HepG2 (cell line): Measurements from ENCODE around the gene RAB6A. TPM values are rescaled to one million over a fixed set of nuclear protein-coding genes. Genes with fewer than 3 reads are reported as not detected.

Experiments
- ATAC-seq: fragments of 200-7000 bp; cut with Tn5 transposase; 3 replicates; pipeline ENCODE4 v1.9.1; 2020; ENCODE audit warnings: mild to moderate bottlenecking, moderate library complexity
- BruUV-seq: library from RNA; stranded (reverse); fragments of 400-500 nt; replicated peaks from 2 replicates; lab custom pipeline; 2021; lab: Mats Ljungman, UMichigan
- CTCF ChIA-PET: fragments of 300-600 bp; formaldehyde crosslinking; extraction: SDS; loops from one replicate; lab custom pipeline; 2021; ENCODE audit warnings: low total read pairs, inconsistent platforms, low intra/inter-chr PET ratio; lab: Yijun Ruan, JAX
- POLR2A ChIA-PET: fragments of 350-600 bp; sonication (Branson Sonifier 250); formaldehyde crosslinking; loops from one replicate; lab custom pipeline; 2020; ENCODE audit warnings: antibody characterized with exemption, inconsistent platforms; lab: Yijun Ruan, JAX
- DNase-seq: peaks from one replicate; pipeline ENCODE4 v3.0.0-alpha.2; 2015; ENCODE audit warnings: low spot score
- FAIRE-seq: peaks from 3 replicates; lab custom pipeline; 2011; peaks lifted over from hg19 to GRCh38; lab: Jason Lieb, UNC
- H2AFZ ChIP-seq: one replicate; pipeline ENCODE4 v1.6.1; 2011; ENCODE audit warnings: low read length, inconsistent platforms
- H3K27ac ChIP-seq: fragments of 300-600 bp; 3 replicates; pipeline ENCODE4 v1.8.0; 2011; ENCODE audit warnings: mixed run types, mild to moderate bottlenecking, mixed read lengths, low read length, inconsistent platforms; ENCODE audit not compliant: insufficient read depth; ENCODE audit errors: extremely low read length
- H3K27me3 ChIP-seq, 2 experiments: fragments of 200-600 bp in 1 of 2; 2 replicates in 1 of 2; 3 replicates in 1 of 2; pipeline versions ENCODE4 v1.6.0 to v1.8.0; 2011; ENCODE audit warnings: low read length in 2 of 2, mild to moderate bottlenecking in 2 of 2, moderate library complexity in 2 of 2, inconsistent platforms in 1 of 2; ENCODE audit not compliant: insufficient read depth in 2 of 2, control insufficient read depth in 1 of 2
- H3K36me3 ChIP-seq, 2 experiments: fragments of 200-600 bp in 1 of 2; replicated peaks in 1 of 2; 2 replicates in 1 of 2; 3 replicates in 1 of 2; pipeline versions ENCODE4 v1.5.1 to v1.8.0; 2011; ENCODE audit warnings: low read length in 2 of 2, inconsistent platforms in 1 of 2; ENCODE audit not compliant: insufficient read depth in 2 of 2, control insufficient read depth in 1 of 2
- H3K4me1 ChIP-seq: 2 replicates; pipeline ENCODE4 v1.5.1; 2012; ENCODE audit warnings: low read length, inconsistent platforms; ENCODE audit not compliant: insufficient read depth
- H3K4me2 ChIP-seq: 2 replicates; pipeline ENCODE4 v1.6.0; 2011; ENCODE audit warnings: low read depth, low read length, inconsistent platforms
- H3K4me3 ChIP-seq, 3 experiments: fragments of 200-600 bp in 1 of 3; sonication (generic), shearing (Covaris generic) in 1 of 3; replicated peaks in 1 of 3; 2 replicates each; pipeline ENCODE4 v1.5.1; 2011 to 2016; ENCODE audit warnings: low read length in 3 of 3, inconsistent platforms in 2 of 3, low read depth in 2 of 3, mild to moderate bottlenecking in 2 of 3, control low read depth in 1 of 3, mixed read lengths in 1 of 3; ENCODE audit not compliant: insufficient read depth in 1 of 3
- H3K79me2 ChIP-seq: one replicate; pipeline ENCODE4 v1.6.1; 2011; ENCODE audit warnings: low read length, inconsistent platforms; ENCODE audit not compliant: insufficient read depth
- H3K9ac ChIP-seq: 2 replicates; pipeline ENCODE4 v1.6.0; 2011; ENCODE audit warnings: mild to moderate bottlenecking, low read depth, low read length, inconsistent platforms; ENCODE audit not compliant: insufficient read depth
- H3K9me3 ChIP-seq: 2 replicates; pipeline ENCODE4 v1.5.1; 2012; ENCODE audit warnings: mild to moderate bottlenecking, low read length
- H4K20me1 ChIP-seq: 2 replicates; pipeline ENCODE4 v1.6.0; 2011; ENCODE audit warnings: inconsistent platforms, mild to moderate bottlenecking, low read length, moderate library complexity; ENCODE audit not compliant: insufficient read depth
- BORCS8-MEF2B ChIP-seq: sonication (generic); formaldehyde crosslinking; IDR thresholded peaks from 2 replicates; pipeline ENCODE4 v1.8.0; 2022; ENCODE audit warnings: mild to moderate bottlenecking, missing genetic modification reagents
- CEBPB ChIP-seq: IDR thresholded peaks from 2 replicates; pipeline ENCODE4 v1.6.1; 2011; ENCODE audit warnings: low read depth, low read length, improper control_type of control experiment, borderline replicate concordance
- FOSL1 ChIP-seq: sonication (generic); formaldehyde crosslinking; IDR thresholded peaks from 2 replicates; pipeline ENCODE4 v1.9.0; 2021; ENCODE audit warnings: missing genetic modification reagents, borderline replicate concordance
- FOXC1 ChIP-seq: sonication (generic); formaldehyde crosslinking; IDR thresholded peaks from 2 replicates; pipeline ENCODE4 v1.8.0; 2022; ENCODE audit warnings: mild to moderate bottlenecking, missing genetic modification reagents, borderline replicate concordance
- HNRNPL ChIP-seq: fragments of 200-400 bp; formaldehyde crosslinking; IDR thresholded peaks from 2 replicates; pipeline ENCODE4 v1.6.1; 2017; ENCODE audit warnings: mild to moderate bottlenecking, low read depth, low read length
- KDM5B ChIP-seq: sonication (generic); formaldehyde crosslinking; IDR thresholded peaks from 2 replicates; pipeline ENCODE4 v1.4.0; 2020; ENCODE audit warnings: missing genetic modification reagents, mild to moderate bottlenecking, borderline replicate concordance
- NCOA2 ChIP-seq: sonication (generic); formaldehyde crosslinking; IDR thresholded peaks from 2 replicates; pipeline ENCODE4 v1.8.0; 2022; ENCODE audit warnings: inconsistent platforms
- NFKB2 ChIP-seq: sonication (generic); formaldehyde crosslinking; IDR thresholded peaks from 2 replicates; pipeline ENCODE4 v1.4.0; 2020; ENCODE audit warnings: missing genetic modification reagents, borderline replicate concordance
- PAWR ChIP-seq: sonication (generic); formaldehyde crosslinking; IDR thresholded peaks from 2 replicates; pipeline ENCODE4 v1.4.0; 2020; ENCODE audit warnings: missing genetic modification reagents, mild to moderate bottlenecking, borderline replicate concordance
- PRDM4 ChIP-seq: sonication (generic); formaldehyde crosslinking; IDR thresholded peaks from 2 replicates; pipeline ENCODE4 v1.9.0; 2021; ENCODE audit warnings: missing genetic modification reagents, borderline replicate concordance
- RARA ChIP-seq: IDR thresholded peaks from 2 replicates; pipeline ENCODE4 v1.6.1; 2016; ENCODE audit warnings: missing genetic modification reagents, missing compliant biosample characterization
- TERF1 ChIP-seq: sonication (generic); formaldehyde crosslinking; IDR thresholded peaks from 2 replicates; pipeline ENCODE4 v1.8.0; 2022; ENCODE audit warnings: mild to moderate bottlenecking, missing genetic modification reagents, moderate library complexity
- USF2 ChIP-seq, 2 experiments: sonication (generic) in 1 of 2; formaldehyde crosslinking in 1 of 2; IDR thresholded peaks; 2 replicates each; pipeline versions ENCODE4 v1.5.1 to v1.6.1; 2011 to 2020; ENCODE audit warnings: borderline replicate concordance in 1 of 2, low read depth in 1 of 2, low read length in 1 of 2, mild to moderate bottlenecking in 1 of 2, missing genetic modification reagents in 1 of 2, moderate library complexity in 1 of 2
- ZBTB7A ChIP-seq: sonication (generic); formaldehyde crosslinking; IDR thresholded peaks from 2 replicates; pipeline ENCODE4 v1.8.0; 2022; ENCODE audit warnings: mild to moderate bottlenecking, missing genetic modification reagents
- ZFP36L2 ChIP-seq: sonication (generic); formaldehyde crosslinking; IDR thresholded peaks from 2 replicates; pipeline ENCODE4 v1.4.0; 2020; ENCODE audit warnings: missing genetic modification reagents
- ZKSCAN1 ChIP-seq: fragments of 150-350 bp; IDR thresholded peaks from 2 replicates; pipeline ENCODE4 v1.6.1; 2014; ENCODE audit warnings: low read length
- ZNF704 ChIP-seq: sonication (generic); formaldehyde crosslinking; IDR thresholded peaks from 2 replicates; pipeline ENCODE4 v1.8.1; 2023; ENCODE audit warnings: mild to moderate bottlenecking, inconsistent platforms, moderate library complexity, missing genetic modification reagents, borderline replicate concordance
- WGBS: methylation state at CpG from one replicate; pipeline ENCODE4 v1.1.6; 2017; ENCODE audit warnings: low lambda C conversion rate; 5-methylcytosine and 5-hydroxymethylcytosine counted together
- in situ Hi-C: cut with HindIII; loops from 2 replicates; pipeline ENCODE4 v1.10.0; 2017; ENCODE audit warnings: low pct_unique_long_range_greater_than_20kb; ENCODE audit not compliant: extremely low pct_ligation_motif_present
- intact Hi-C: fragments of 100-400 bp; cut with micrococcal nuclease; formaldehyde crosslinking; loops from one replicate; pipeline ENCODE4 v1.10.0; 2022; ENCODE audit not compliant: unreplicated experiment
- polyA plus RNA-seq, 8 experiments: library from polyadenylated mRNA; depleted of rRNA in 3 of 8; stranded (reverse) in 7 of 8; unstranded in 1 of 8; fragments of >200 nt; fragmentation: Illumina TruSeq in 4 of 8; extraction: Trizol in 4 of 8; gene quantifications; 2 replicates each; pipeline versions ENCODE4 v1.2.1 to v1.2.3, GENCODE V29; 2011 to 2016; ENCODE audit warnings: low read depth in 4 of 8, missing spikeins in 1 of 8, mixed read lengths in 1 of 8; ENCODE audit not compliant: insufficient read depth in 1 of 8
- total RNA-seq, 5 experiments: library from RNA; depleted of rRNA; stranded (reverse); fragments of >200 nt; fragmentation: Illumina TruSeq; extraction: Trizol; gene quantifications; 2 replicates each; pipeline ENCODE4 v1.2.3, GENCODE V29; 2016; ENCODE audit warnings: low read depth in 1 of 5

Gene RAB6A
- total and polyA plus RNA-seq, 2 of the 13 experiments (the other 11 are each of a cell fraction or from before 2014, with no cell fraction given) = 74.3 to 121 TPM

- ChIA-PET POLR2A (interaction anchor here (0.9 to 2.4 kb wide), 3 partner anchors 18 to 23 kb away, joined by 3 to 9 read pairs (median 5); no protein-coding TSS in a partner anchor), CTCF (no interaction called here)
- Histone ChIP-seq H3K36me3 (no peaks in the 10 kb centered on the region), H3K4me3 (no peak overlapping the region), H3K4me1 (peaks cover 28% of the 10 kb centered on the region), H3K9me3 (0 out of 2 replicates have a peak, but pooled peaks cover 4% of the 10 kb centered on the region), H3K27me3 (no peaks in the 10 kb centered on the region), H3K79me2 (no peaks in the 10 kb centered on the region), H3K27ac (no peak overlapping the region), H3K4me2 (no peak overlapping the region), H3K9ac (no peak overlapping the region), H2AFZ (no peak overlapping the region), H4K20me1 (no peaks in the 10 kb centered on the region)
- FAIRE-seq (no peak), DNase-seq (no peak), ATAC-seq (no peak)
- WGBS = 35% methylated on average over 6 of the region's 7 CpGs
- BruUV-seq = no TSS peak
- in situ Hi-C loops (loop anchor here (5.0 to 10.0 kb wide), 2 partner anchors 32 to 225 kb away; no protein-coding TSS in a partner anchor), intact Hi-C loops (loop anchor here (2.0 to 10.0 kb wide), 2 partner anchors 151 to 225 kb away; no protein-coding TSS in a partner anchor)
- TF ChIP-seq PAWR (CRISPR knock-in tag) = no peak
- TF ChIP-seq KDM5B (CRISPR knock-in tag) = no peak
- TF ChIP-seq ZKSCAN1 = no peak
- TF ChIP-seq FOXC1 (CRISPR knock-in tag) = no peak
- no peak for TF ChIP-seq RARA
- no peak for TF ChIP-seq NCOA2
- TF ChIP-seq ZNF704 = no peak
- TF ChIP-seq PRDM4 (CRISPR knock-in tag) = no peak
- TF ChIP-seq USF2 (IDR thresholded peaks at IDR 0.05; ENCODE audit: low read depth, low read length) = no peak
- TF ChIP-seq USF2 (CRISPR knock-in tag; IDR thresholded peaks at IDR 0.05; ENCODE audit: borderline replicate concordance) = no peak
- no peak for TF ChIP-seq NFKB2 (CRISPR knock-in tag)
- TF ChIP-seq HNRNPL = no peak
- 0 out of 2 replicates have a peak, but pooled peaks have one; percentile 27 for TF ChIP-seq CEBPB
- no peak for TF ChIP-seq BORCS8-MEF2B
- TF ChIP-seq ZBTB7A (CRISPR knock-in tag) = no peak
- no peak for TF ChIP-seq FOSL1 (CRISPR knock-in tag)
- no peak for TF ChIP-seq TERF1
- no peak for TF ChIP-seq ZFP36L2 (CRISPR knock-in tag)
Measured at GRCh38 chr11:73629907-73630306, 131.0 kb downstream of the RAB6A start.
